Epithelial cell of proximal tubule (primary cell): ENCODE results near the gene UBR4. TPM values are rescaled to one million over a fixed set of nuclear protein-coding genes. Genes with fewer than 3 reads are reported as not detected.

Experiments
- DNase-seq: peaks from one replicate; pipeline ENCODE4 v3.0.0-alpha.2; 2011; ENCODE audit warnings: low read depth
- H3K4me3 ChIP-seq: 2 replicates; pipeline ENCODE4 v1.5.1; 2011; ENCODE audit warnings: low read depth, mild to moderate bottlenecking, low read length
- total RNA-seq: library from RNA; depleted of rRNA; stranded (reverse); fragments of >200 nt; gene quantifications from 2 replicates; pipeline ENCODE4 v1.2.3, GENCODE V29; 2015
- TF ChIP-seq, protein P1 (sequence below): conservative IDR thresholded peaks from 2 replicates; pipeline ENCODE4 v1.5.1; 2012; ENCODE audit warnings: low read depth, mild to moderate bottlenecking, low read length

UBR4 gene
- total RNA-seq, 1 donor from 2014 or later: 78.3 TPM

DNA sequence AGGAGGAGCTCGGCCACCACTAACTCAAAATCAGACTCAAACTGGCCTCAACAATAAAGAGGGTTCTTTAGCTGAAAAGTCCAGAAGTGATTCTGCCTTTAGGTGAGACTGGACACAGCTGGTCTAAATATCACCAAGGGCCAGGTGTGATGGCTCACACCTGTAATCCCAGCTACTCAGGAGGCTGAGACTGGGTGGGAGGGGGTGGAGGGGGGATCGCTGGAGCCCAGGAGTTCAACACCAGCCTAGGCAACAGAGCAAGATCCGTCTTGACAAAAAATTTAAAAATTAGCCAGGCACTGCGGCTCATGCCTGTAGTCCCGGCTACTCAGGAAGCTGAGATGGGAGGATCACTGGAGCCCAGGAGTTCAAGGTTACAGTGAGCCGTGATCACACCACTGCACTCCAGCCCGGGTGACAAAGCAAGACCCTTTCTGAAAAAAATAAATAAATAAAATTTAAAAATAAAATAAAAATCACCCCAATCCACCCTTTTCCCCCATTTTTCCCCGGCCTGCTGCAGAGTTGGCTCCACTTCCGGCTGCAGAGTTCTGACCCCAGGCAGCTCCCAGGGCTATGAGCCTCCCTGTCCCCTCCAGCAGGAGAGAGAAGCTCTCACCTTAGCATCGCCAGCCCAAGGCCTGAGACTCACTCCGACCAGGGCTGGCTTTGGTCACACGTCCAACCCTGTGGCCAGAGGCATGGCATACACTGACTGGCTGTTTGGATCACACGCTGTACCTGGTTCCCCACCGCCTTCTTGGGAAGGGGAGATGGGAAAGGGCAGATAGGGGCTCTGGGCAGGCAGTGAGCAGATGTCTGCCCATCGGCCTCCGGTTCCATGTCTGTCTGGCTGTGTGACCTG lies 166.3 kb downstream of the UBR4 start:
- TF ChIP-seq, protein P1, sequence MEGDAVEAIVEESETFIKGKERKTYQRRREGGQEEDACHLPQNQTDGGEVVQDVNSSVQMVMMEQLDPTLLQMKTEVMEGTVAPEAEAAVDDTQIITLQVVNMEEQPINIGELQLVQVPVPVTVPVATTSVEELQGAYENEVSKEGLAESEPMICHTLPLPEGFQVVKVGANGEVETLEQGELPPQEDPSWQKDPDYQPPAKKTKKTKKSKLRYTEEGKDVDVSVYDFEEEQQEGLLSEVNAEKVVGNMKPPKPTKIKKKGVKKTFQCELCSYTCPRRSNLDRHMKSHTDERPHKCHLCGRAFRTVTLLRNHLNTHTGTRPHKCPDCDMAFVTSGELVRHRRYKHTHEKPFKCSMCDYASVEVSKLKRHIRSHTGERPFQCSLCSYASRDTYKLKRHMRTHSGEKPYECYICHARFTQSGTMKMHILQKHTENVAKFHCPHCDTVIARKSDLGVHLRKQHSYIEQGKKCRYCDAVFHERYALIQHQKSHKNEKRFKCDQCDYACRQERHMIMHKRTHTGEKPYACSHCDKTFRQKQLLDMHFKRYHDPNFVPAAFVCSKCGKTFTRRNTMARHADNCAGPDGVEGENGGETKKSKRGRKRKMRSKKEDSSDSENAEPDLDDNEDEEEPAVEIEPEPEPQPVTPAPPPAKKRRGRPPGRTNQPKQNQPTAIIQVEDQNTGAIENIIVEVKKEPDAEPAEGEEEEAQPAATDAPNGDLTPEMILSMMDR: no peak
- no peak for DNase-seq
- H3K4me3 ChIP-seq: no peak overlapping the region

DNA sequence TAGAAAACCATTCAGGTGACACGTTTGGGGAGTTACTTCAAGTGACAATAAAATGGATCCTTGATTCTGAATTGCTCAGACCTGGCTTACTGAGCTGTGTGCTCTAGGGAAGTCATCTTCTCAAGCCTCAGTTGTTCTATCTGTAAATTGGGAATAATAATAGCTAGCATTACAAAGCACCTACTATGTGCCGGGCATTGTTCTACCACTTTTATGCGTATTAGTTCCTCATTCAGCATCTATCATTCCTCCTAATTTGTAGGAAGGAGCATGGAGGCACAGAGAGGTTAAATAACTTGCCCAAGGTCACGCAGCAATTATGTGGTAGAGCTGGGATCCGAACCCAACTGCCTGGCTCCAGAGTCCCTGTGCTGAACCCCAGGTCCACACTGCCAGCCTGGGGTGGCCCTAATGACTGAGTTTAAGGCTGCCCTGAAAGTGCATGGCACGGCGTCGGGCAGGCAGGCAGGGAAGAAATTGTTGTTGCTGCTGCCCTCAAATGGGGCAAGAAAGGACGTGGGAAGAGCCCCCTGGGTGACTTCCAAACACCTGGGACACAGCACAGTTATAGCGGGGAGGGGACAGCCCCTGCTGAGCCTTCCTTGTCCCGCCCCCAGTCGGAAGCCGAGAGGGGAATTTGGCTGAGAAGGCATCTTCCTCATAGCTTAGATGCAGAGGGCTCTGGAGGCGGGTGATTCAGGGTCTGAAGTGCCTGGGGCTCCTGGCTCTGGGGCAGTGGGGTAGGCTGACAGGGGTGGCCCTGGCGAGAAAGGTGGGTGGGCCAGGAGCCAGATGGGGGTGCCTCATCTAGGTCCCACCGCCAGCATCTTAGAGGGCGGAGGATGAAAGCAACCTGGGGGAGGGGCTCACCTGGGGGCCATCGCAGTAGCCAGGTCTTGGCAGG lies 167.1 kb downstream of the UBR4 start:
- no peak for DNase-seq
- no peak overlapping the region for H3K4me3 ChIP-seq
- TF ChIP-seq, protein P1: no peak

DNA sequence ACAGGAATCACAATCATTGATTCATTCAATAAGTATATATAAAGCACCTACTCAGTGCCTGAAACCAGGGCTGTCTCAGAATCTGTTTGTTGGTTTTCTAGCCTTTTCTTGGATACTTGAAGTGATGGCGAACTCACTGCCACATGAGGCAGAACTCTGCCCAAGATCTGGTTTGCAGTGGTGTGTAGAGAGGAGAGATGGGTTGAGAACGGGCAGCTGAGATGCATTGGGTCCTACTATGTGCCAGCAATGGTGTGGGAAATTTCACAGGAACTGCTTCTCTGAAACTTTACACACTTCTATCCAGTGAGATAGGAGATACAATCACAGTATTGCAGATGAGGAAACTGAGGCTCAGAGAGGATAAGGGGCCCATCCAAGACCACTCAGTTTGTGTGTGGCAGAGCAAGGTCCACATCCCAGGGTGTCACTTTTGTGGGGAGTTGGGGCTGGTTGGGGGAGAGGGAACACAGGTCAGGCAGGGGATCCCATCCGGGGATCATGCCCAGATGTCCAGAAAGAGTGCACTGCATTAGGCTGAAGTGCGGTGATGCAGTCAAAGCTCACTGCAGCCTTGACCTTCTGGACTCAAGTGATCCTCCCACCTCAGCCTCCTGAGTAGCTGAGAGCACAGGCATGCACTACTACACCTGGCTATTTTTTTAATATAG lies 169.9 kb downstream of the UBR4 start:
- no peak overlapping the region for H3K4me3 ChIP-seq
- TF ChIP-seq, protein P1: no peak
- no peak for DNase-seq

DNA sequence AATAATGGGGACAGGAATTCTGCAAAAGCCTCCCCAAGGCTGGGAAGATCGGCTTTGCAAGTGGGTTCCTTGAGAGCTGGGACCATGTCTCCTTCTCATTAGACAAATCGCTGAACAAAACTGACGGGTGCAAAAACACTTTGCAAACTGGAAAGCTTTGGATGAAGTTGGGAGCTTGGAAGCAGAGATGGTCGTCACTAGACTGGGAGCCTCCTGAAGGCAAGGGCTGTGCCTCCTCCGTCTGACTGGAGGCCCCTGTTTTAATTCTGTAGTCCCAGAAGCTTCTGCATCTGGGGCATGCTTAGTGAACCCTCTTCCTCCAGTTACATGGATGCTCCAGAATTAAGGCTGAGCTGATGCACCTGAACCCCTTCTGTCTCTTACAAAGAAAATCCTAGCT lies 171.3 kb downstream of the UBR4 start:
- DNase-seq: no peak
- TF ChIP-seq, protein P1: no peak
- H3K4me3 ChIP-seq: no peak overlapping the region

DNA sequence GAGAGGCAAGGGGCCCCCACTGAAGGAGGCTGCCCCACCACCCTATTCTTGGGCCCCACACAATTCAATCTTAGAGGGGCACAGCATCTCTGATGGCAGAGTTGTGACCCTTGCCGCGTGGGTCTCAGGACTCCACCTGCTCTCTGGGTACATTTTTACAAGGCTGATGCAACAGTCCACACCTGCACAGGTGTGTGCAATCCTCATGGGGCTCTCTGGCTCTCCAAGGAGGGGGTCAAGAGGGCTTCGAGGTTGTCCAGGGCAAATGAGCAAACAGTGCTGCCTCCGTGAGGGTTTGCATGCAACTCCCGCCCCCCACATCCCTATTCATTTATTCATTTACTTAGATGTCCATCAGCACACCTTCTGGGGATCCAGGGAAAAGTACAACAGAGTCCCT lies 172.0 kb downstream of the UBR4 start:
- TF ChIP-seq, protein P1: no peak
- DNase-seq: no peak
- no peak overlapping the region for H3K4me3 ChIP-seq

DNA sequence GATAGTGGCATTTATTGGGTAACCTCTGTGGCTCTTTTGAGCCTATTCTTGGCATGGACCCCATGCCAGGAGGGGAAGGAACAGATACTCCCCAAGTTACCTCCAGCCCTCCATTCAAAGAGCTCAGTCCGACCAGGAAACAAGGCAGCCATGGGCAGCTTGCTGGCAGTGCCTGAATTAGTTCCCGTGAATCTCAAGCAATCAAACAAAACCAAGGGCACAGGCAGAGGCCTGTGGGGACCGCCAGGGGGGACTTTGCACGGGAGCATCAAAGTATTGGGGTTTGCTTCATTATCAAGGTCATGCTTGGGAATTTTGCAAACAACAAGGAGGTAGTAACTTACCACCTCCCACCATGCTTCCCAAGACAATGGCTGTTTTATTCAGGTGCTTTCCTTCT lies 172.4 kb downstream of the UBR4 start:
- TF ChIP-seq, protein P1: no peak
- no peak for DNase-seq
- no peak overlapping the region for H3K4me3 ChIP-seq
